Dedifferentiated amniotic fluid mesenchymal stem cell (primary cell): ENCODE data around the gene CASS4.

Experiments
- DNase-seq: peaks from one replicate; pipeline ENCODE4 v3.0.0-alpha.2; 2016; ENCODE audit errors: extremely low spot score

Gene CASS4

DNA sequence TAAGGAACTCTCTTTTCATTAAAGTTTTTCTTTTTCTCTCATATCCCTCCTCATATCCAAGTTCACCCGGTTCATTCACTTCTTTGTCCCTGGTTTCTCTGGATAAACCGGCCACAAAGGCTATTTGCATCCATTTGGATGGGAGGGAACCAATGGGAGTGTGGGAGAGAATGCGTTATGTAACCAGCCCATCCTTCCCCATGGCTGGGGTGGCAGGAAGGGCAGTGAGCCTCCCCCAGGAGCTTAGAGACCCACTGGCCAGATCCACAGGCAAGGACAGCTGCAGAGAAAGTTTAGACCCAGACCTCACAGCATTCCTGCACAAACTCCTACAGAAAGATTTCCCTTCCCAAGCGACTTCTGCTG is 10.7 kb downstream of the CASS4 start:
- DNase-seq = no peak

- DNase-seq = no peak
Measured at GRCh38 chr20:56423211-56423610, 11.2 kb downstream of the CASS4 start.

DNA sequence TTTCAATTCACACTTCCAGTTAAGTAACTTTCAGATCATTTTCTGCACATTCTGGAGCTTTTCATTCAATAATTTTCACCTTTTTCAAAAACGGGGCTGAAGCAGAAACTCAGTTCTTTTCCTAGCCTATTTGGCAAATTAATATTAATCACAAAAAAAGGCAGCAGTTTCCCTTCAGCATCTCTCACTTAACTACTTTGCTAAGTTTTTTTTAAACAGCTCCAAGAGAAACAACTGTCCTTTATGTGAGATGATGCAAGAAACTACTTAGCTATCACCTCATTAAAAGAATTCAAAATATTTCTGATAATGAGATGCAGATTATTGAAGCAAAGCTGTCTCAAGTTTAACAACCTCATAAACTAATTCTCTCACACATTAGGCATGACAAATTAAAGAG is 11.8 kb downstream of the CASS4 start:
- DNase-seq = no peak

DNA sequence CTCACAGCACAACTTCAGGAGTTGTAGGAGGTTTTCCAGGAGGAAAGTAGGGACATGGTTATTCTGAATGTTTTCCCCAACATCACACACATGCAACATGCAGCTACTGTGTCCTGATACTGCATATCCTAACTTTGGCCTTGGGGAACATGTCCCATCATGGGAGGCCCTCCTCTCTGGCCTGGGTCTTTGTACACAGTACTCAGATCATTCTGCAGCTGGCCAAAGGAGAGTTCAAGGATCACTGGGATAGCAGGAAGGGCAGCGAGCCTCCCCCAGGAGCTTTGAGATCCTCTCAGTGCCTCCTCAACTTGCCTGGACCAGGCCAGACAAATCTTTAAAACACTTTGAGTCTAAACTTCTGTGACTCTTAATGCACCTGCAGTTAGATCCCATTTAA is 12.9 kb downstream of the CASS4 start:
- DNase-seq = no peak

- no peak for DNase-seq
Measured at GRCh38 chr20:56426026-56426425, 14.0 kb downstream of the CASS4 start.

GRCh38 chr20:56426926-56427325 is 14.9 kb downstream of the CASS4 start:
- no peak for DNase-seq

GRCh38 chr20:56427797-56428196 is 15.7 kb downstream of the CASS4 start:
- no peak for DNase-seq

GRCh38 chr20:56428410-56428809 is 16.4 kb downstream of the CASS4 start:
- no peak for DNase-seq

DNA sequence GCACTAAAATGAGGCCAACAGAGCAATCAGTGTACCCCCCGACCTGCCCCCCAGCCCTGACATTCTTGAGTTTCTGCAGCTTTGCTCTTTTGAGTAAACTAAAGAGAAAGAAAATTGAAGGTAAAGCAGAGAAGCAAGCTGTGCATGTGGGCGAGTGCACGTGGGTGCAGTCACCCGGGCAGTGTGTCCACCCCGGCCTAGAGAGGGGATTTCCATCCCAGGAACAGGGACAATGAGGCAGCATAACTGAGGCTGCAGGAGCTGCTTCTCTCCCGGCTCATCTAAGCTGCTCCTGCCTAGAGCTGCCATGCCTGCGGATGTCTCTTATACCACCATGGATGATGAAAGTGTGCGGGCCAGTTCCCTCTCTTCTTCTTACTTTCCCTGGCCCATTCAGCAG is 16.8 kb downstream of the CASS4 start:
- no peak for DNase-seq

- no peak for DNase-seq
Measured at GRCh38 chr20:56429502-56429901, 17.4 kb downstream of the CASS4 start.

DNA sequence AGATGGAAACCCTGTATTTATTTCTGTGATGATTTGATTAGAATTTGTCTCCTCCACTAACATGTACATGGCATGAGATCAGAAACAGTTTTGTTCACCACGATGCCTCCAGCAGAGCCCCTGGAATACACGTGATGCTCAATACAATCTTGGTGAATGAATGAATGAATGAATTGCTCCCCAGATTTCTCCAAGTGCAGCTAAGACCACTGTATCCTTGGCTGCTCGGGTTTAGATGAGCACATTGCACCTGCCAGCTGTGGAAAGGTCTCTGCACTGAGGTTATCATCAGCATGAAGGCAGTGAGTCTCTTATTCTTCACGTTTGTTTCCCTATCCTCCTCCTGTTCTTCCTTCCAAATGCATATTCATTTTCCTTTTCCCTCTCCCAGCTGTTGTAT is 17.9 kb downstream of the CASS4 start:
- DNase-seq = no peak

- no peak for DNase-seq
Measured at GRCh38 chr20:56430461-56430860, 18.4 kb downstream of the CASS4 start.

GRCh38 chr20:56430957-56431356 is 18.9 kb downstream of the CASS4 start:
- DNase-seq = no peak

GRCh38 chr20:56431471-56431870 is 19.4 kb downstream of the CASS4 start:
- DNase-seq = no peak

- DNase-seq = no peak
Measured at GRCh38 chr20:56433221-56433879, 21.3 kb downstream of the CASS4 start.

GRCh38 chr20:56433880-56434255 is 21.8 kb downstream of the CASS4 start:
- DNase-seq = peak; percentile 65

- DNase-seq = no peak
Measured at GRCh38 chr20:56437196-56437960, 25.3 kb downstream of the CASS4 start.

DNA sequence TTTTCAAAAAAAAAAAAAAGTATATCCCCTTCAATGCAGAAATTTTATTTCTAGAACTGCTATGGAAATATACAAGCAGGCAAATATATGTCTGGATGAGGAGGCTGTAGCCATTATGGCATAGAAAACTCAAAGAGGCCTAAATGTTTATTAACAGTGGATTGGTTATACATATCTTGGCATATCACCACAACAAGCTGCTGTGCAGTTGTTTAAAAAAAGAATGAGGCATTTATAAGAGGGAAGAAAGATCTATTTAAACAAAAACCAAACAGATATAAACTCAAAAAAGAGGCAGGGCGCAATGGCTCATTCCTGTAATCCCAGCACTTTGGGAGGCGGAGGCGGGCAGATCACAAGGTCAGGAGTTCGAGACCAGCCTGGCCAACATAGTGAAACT is 26.2 kb downstream of the CASS4 start:
- no peak for DNase-seq

DNA sequence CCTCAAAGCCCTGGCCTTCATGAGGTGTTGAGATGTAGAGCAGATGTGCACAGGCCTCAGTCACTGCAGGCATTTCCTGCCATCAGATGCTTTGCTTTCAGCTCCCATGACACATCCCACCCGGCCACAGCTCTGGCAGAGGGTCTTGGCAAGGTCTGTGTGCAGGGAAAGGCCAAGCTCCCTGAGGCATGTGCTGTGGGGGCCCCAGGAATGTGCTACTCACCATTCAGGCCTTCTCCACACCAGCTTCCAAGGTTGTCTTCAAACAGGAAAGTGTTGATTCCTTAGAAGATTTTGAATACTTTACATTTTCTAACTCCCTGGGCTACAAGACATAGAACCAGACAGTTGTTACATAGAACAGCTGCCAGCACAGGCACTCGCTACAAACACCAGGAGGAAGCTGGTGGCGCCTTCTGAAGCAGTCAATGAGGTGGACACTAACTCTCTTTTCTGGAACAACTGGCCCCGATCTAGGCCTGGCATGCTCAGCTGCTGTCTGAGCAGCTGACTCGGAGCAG is 27.8 kb downstream of the CASS4 start:
- DNase-seq = peak; percentile 77

DNA sequence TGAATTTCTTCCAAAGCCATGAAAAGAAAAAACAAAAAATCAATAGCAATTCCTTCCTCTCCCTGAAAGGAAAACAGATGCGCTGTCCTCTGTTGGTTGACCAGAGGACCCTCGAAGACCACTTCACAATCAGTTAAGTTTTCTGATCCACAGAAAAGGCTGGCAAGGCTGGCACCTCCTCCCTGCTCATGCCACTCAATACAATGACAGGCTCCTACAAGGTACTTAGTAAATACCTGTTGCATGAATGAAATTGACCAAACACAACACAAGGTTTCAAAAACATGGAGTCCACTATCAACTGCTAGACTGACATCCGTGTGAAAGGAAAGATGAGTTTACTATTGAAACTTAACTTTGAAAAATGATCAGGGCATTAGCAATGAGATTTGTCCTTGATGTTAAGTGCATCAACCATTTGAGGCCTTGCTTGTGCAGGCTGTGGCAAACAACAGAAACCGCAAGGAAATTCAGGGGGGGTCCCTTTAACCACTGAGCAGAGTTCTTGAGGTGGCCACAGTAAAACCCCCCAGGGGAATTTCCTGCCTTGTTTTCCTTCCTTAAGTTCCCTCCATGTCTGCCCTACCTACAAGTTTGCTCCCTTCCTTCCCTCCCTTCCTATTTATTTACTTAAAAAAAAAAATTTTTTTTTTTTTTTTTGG is 28.4 kb downstream of the CASS4 start:
- DNase-seq = no peak

- DNase-seq = no peak
Measured at GRCh38 chr20:56442389-56443365, 30.6 kb downstream of the CASS4 start.
